ENCODE results near the gene DZIP3.
"Not testable (repeated sequence)": the region's sequence is repeated elsewhere in the genome, so short reads cannot be mapped to it uniquely, and the experiment has no call there.

Gene DZIP3

DNA sequence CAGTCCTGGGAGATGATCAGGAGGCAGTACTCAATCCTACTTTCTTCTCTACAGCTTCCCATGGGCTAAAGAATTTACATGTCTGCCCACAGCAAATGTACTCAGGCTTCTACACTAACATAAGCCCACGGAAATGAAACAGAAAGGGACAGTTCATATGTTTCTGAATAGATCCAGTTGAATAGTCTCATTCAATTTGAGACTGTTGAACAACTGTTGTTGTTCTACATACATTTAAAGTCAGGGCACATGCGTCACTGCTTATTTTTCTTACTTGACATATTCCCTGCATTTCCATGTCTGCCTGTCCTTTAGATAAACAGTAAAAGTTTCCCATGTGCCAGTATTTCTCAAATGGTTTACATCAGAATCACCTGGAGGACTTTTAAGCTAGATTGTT lies 102.8 kb downstream of the DZIP3 start:
- DNase-seq (ENCODE audit: low spot score) = not testable (repeated sequence)

DNA sequence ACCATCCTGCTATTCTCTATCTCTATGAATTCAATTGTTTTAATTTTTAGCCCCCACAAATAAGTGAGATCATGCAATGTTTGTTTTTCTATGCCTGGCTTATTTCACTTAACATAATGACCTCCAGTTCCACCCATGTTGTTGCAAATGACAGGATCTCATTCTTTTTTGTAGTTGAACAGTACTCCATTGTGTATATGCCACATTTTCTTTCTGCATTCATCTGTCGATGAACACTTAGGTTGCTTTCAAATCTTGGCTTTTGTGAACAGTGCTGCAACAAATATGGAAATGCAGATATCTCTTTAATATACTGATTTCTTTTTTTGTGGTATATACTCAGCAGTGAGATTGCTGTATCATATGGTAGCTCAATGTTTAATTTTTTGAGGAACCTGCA lies 108.9 kb downstream of the DZIP3 start:
- no peak for DNase-seq (ENCODE audit: low spot score)

DNA sequence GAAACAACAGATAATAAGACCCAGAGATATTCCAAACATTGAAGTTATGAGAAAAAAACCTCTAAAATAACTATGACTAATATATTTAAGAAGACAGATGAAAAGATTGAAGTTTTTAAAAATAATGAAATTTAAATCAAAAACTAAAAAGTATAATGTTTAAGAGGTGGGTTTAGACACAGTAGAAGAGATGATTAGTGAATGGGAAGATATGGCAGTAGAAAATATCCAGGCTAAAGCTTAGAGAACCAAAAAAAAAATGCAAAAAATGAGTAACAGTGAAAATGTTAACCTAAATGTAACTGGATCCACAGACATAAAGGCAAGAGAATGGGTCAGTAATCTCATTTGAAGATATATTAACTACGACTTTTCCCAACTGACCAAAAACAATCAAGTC lies 115.5 kb downstream of the DZIP3 start:
- no peak for DNase-seq (ENCODE audit: low spot score)

DNA sequence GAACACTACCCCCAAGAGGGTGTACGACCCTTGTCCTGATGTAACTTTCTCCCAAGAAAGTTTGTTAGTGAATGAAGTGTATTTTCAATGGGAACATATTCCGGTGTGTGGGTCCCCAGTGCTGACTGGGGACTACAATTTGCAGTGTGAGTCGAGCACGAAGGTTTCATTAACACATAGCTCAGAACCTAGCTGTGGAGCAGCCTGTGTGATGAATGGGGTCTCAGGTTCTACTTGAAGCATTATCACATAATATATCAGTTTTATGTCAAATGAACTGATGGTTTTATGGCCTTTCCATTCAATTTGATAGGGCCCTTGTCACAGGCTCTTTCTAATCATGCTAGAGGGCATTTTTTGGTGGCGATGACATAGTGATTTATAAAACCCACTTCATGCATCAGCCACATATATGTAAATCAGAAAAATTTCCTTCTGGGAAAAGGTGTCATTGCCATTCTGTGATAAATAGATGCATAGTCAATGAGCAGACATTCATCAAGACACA lies 123.5 kb downstream of the DZIP3 start:
- DNase-seq (ENCODE audit: low spot score) = no peak

DNA sequence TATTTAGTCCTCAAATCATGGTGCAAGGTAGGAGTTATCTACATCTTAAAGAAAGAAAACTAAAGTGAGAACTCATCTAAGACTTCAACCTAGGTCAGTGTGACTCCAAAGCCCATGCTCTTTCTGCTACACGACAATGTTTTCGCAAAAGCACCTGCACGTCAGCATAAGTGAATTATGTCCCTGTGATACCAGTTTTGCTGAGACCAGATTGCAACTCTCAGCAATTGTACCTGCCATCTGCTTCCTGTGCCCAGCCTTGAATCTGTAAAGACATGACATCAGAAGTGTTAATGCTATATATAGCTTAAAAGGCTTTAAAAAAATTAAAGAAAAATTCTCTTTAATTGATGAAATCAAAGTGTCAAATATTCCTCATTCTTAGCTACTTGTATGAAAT lies 124.3 kb downstream of the DZIP3 start:
- no peak for DNase-seq (ENCODE audit: low spot score)

DNA sequence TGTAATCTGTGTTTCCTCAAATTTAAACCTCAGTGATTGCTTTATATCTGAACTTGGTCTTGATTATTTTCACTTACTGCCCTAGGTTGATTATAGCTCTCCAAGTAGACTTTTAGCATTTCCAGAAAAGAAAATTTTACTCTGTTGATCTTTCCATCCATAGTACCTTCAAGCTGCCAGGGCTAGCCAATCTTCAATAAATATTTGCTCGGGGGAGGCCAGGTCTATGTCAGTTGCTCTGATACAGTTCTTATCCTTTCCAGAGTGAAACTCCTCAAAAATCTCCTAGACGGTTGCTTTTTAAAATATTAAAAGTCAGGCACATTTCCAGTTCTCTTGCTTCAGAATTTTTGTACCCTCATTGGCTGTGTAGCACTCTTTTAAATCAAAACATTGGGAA lies 128.9 kb downstream of the DZIP3 start:
- DNase-seq (ENCODE audit: low spot score) = no peak

DNA sequence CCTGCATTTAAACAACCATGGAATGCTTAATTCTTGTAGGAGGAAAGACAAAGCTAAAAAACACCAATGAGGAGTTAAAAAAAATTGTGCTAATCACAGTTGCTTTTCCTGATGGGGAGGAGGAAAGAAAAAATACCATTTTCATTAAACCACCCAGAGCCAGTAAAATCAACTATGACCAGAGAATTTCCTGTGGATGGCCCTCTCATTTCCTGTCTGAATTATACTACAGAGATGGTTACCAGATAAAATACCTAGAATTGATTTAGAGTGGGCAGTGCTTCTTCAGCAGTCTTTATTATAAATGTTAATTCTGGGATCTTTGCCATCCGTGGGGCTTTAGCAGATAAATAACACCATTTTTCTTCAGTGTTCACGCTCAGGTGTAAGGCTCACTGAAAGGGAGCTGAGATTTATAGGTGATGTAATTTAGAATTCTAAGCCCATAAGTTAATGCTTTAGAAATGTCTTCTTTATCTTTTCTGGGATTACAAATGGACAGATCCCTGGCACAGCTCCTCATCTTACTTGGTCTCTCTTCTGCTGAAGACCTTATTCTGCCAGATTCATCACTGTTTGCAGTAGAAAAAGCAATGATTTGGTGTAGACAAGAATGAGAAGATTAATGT lies 129.8 kb downstream of the DZIP3 start:
- DNase-seq (ENCODE audit: low spot score) = no peak

DNA sequence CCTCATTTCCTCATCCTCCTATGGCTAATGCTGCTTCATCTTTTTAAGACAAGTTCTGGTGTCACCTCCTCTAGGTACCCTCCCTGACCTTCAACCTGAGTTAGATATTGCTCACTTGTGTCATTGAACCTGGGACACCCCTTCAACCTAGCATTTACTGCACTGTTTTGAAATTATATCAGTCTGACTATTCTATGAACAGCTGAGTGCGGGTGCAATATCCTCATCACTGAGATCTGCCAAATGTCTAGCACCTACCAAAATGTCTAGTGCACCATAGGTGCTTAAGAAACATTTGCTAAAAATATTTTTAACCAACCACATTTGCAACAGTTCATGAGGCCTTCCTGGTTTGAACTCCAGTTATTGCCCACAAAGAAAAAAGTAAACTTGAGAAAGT lies 133.2 kb downstream of the DZIP3 start:
- no peak for DNase-seq (ENCODE audit: low spot score)

DNA sequence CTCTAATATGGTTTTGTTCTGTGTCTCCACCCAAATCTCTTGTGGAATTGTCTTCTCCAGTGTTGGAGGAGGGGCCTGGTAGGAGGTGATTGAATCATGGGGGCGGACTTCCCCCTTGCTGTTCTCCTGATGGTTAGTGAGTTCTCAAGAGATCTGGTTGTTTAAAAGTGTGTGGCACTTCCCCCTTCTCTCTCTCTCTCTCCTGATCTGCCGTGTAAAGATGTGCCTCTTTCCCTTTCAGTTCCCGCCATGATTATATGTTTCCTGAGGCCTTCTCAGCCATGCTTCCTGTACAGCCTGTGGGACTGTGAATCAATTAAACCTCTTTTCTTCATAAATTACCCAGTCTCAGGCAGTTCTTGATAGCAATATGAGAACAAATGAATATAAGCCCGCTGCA lies 134.6 kb downstream of the DZIP3 start:
- DNase-seq (ENCODE audit: low spot score) = no peak

DNA sequence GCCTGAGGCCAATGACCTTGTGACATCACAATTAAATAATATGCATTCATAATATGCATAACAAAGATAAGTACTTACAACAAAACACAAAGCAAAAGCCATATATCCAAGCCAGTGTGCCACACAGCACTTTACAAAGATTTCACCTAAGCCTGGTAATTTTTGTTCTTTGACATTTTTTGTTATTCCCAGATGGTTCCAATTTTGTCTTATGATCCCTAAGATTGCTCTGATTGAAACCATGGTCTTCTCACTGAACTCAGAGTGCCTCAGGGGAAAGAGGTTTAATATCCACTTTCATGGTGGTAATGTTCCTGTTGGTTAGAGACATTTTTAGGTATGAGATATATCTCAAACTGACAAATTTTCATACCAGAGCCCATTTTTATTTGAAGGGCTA lies 138.6 kb downstream of the DZIP3 start:
- no peak for DNase-seq (ENCODE audit: low spot score)

DNA sequence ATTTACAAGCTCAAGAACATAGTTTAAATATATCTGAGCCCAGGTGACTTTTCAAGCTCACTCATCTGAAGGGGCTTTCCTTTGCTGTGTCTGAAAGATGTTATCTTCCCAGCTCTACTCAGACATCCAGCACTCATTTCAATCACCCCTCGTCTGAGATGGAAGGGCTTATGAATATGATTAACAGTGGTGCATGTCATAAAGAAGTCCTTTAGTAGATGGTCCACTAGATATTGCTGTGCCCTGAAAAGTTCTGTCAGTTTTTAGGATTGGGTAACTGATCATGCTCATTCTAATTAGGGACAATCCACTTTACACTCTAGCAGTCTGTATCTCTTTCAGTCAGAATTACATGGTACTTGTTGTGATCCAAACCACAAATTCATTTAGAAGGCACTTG lies 139.4 kb downstream of the DZIP3 start:
- DNase-seq (ENCODE audit: low spot score) = no peak

DNA sequence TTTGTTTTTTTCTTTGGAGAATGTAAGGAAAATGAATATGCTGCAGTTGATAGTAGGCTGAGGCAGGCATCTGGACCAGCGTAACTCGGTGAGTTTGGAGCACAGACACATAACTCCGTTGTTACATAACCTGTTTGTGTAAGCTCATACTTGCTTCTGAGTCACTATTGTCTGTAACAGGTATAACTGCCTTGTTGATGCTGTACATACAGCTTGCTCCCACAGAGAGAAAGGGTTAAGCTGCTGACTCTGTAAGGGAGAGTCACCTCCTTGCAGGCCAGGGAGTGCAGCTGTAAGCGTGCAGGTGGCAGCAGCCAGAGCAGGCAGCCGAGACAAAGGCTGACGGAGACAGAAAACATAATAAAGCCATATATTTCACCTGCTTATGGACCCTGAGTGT lies 147.3 kb downstream of the DZIP3 start:
- DNase-seq (ENCODE audit: low spot score) = no peak

DNA sequence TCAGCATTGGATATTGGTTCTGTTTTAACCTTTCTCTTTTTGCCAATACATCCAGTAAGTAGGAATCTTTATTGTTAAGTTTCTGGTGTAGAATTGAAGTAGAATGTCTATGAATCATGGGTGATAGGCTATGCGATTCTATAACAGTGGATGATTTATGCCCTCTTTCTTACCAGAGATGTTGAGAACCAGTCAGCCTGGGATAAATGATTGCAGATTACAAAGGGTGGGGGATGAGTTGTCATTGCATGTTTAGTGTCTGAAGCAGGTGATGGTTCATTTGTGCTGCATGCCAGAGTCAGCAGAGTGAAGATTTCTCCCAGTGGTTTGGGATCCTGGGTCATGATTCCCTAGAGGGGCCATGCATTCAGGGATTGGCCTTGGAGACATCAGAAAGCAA lies 153.4 kb downstream of the DZIP3 start:
- DNase-seq (ENCODE audit: low spot score) = no peak

Measured in CD4-positive, alpha-beta T cell treated with Interleukin-2 at 100 ng/mL for 4 hours (primary cell).